ENCODE measurements around the gene SNX18. TPM values are rescaled to one million over a fixed set of nuclear protein-coding genes. Genes with fewer than 3 reads are reported as not detected.
A peak's percentile ranks its signal among the peaks of the same experiment; 100 is the strongest.

The SNX18 gene
- total and polyA plus RNA-seq, 2 of the 8 experiments (the other 6 are each of a cell fraction or from before 2014, with no cell fraction given) = 5.8 to 17.7 TPM

DNA sequence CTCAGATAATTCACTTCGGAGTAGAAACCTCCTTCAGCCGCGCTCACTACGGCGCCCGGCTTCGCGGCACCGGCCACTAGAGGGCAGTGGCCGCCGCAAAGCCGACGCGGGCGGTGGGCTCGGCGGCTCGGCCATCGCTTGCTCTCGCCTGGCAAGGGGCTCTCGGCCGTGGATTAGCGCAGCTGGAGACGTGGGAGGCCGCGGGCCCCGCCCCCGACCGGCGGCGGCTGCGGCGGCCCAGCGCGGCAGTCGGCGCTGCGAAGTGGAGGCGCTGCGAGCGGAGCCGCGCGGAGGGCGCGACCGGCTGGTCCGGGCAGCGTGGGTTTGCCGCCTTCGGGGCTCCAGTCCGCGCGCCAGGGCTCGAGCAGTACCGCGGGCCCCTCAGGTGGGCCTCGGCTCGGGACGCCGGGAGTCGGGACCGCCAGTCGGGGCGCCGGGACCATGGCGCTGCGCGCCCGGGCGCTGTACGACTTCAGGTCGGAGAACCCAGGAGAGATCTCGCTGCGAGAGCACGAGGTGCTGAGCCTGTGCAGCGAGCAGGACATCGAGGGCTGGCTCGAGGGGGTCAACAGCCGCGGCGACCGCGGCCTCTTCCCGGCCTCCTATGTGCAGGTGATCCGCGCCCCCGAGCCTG, at the start of gene SNX18 (continued):
- TF ChIP-seq YY1 (IDR thresholded peaks at IDR 0.05; ENCODE audit: low read depth, low read length) (peak; percentile 76; the same call in 1 of the 2 replicates), MAFK (IDR thresholded peaks at IDR 0.05; ENCODE audit: low read depth, low read length) (no peak; the same call in 1 of the 2 replicates), HDAC2 (IDR thresholded peaks at IDR 0.05; ENCODE audit: borderline replicate concordance in 1 of 2, low read depth in 2 of 2, low read length in 2 of 2) (no peak), RAD21 (IDR thresholded peaks at IDR 0.05 in 1 of 2, conservative IDR thresholded peaks at IDR 0.05 in 1 of 2; ENCODE audit: low read depth in 2 of 2, low read length in 2 of 2) (peak; percentile 91 to 97), SP2 (IDR thresholded peaks at IDR 0.05; ENCODE audit: low read length) (no peak), SP1 (IDR thresholded peaks at IDR 0.05; ENCODE audit: low read depth, low read length) (peak; percentile 56), HDAC6 (IDR thresholded peaks at IDR 0.05; ENCODE audit: low read depth, low read length) (no peak), TAF1 (IDR thresholded peaks at IDR 0.05; ENCODE audit: low read depth, low read length) (peak; percentile 81), KDM5A (IDR thresholded peaks at IDR 0.05; ENCODE audit: low read length) (peak; percentile 36; the same call in 1 of the 2 replicates), POLR2A (IDR thresholded peaks at IDR 0.05; ENCODE audit: control extremely low read depth in 1 of 2, low read depth in 2 of 2, low read length in 2 of 2) (peak in 1 of 2 experiments; percentile 56; a peak in 1 of 3 replicates), RFX5 (IDR thresholded peaks at IDR 0.05; ENCODE audit: borderline replicate concordance, low read depth, low read length) (no peak), SIX5 (IDR thresholded peaks at IDR 0.05; ENCODE audit: low read depth, low read length) (no peak), EP300 (IDR thresholded peaks at IDR 0.05; ENCODE audit: borderline replicate concordance in 1 of 2, low read depth in 2 of 2, low read length in 2 of 2) (peak in 1 of 2 experiments; percentile 77; a peak in 1 of 3 replicates), RBBP5 (IDR thresholded peaks at IDR 0.05; ENCODE audit: borderline replicate concordance, low read depth, low read length) (0 out of 2 replicates have a peak, but pooled peaks have one; percentile 27), EGR1 (IDR thresholded peaks at IDR 0.05; ENCODE audit: borderline replicate concordance, low read depth, low read length) (peak; percentile 90), SRF (IDR thresholded peaks at IDR 0.05; ENCODE audit: low read depth, low read length) (peak; percentile 93), RNF2 (IDR thresholded peaks at IDR 0.05; ENCODE audit: borderline replicate concordance, low read depth, low read length, missing control alignments, poor library complexity, severe bottlenecking) (no peak), SIRT6 (IDR thresholded peaks at IDR 0.05; ENCODE audit: low read length) (no peak), TBP (IDR thresholded peaks at IDR 0.05; ENCODE audit: low read depth, low read length) (peak; percentile 65; the same call in 1 of the 2 replicates), CTBP2 (IDR thresholded peaks at IDR 0.05; ENCODE audit: borderline replicate concordance, insufficient read depth, insufficient read length, low read length) (peak; percentile 47), CREB1 (IDR thresholded peaks at IDR 0.05) (peak; percentile 66)
- TF ChIP-seq, protein P1, sequence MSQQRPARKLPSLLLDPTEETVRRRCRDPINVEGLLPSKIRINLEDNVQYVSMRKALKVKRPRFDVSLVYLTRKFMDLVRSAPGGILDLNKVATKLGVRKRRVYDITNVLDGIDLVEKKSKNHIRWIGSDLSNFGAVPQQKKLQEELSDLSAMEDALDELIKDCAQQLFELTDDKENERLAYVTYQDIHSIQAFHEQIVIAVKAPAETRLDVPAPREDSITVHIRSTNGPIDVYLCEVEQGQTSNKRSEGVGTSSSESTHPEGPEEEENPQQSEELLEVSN (IDR thresholded peaks at IDR 0.05) = peak; percentile 32; the same call in 1 of the 2 replicates

All from H1 (cell line).